Activated T-cell treated with anti-CD3 and anti-CD28 coated beads, Interleukin-2, amount 50 U/mL, for 4 hours (primary cell): ENCODE measurements around the gene ATP2A1. TPM values are rescaled to one million over a fixed set of nuclear protein-coding genes. Genes with fewer than 3 reads are reported as not detected.

Experiments used
- ATAC-seq, 2 donors: fragments of 200-7000 bp; cut with Tn5 transposase; one replicate each; pipeline ENCODE4 v1.10.0; 2021
- DNase-seq: peaks from one replicate; pipeline ENCODE4 v3.0.0-alpha.2; 2020
- H3K27me3 Mint-ChIP-seq: one replicate; pipeline ENCODE4 v1.8.0; 2021; ENCODE audit warnings: low read depth, mixed read lengths
- H3K36me3 Mint-ChIP-seq: one replicate; pipeline ENCODE4 v1.8.0; 2022; ENCODE audit warnings: mixed read lengths; ENCODE audit not compliant: insufficient read depth
- H3K4me1 Mint-ChIP-seq: one replicate; pipeline ENCODE4 v1.8.0; 2021; ENCODE audit warnings: low read depth, mixed read lengths
- H3K4me3 Mint-ChIP-seq: one replicate; pipeline ENCODE4 v1.8.0; 2021; ENCODE audit warnings: mild to moderate bottlenecking, moderate library complexity, mixed read lengths
- H3K9me3 Mint-ChIP-seq: one replicate; pipeline ENCODE4 v1.8.0; 2021; ENCODE audit warnings: mixed read lengths
- total RNA-seq, 3 donors: library from RNA; stranded (reverse); gene quantifications; one replicate each; pipeline ENCODE4 v1.2.1, GENCODE V29; 2021

The ATP2A1 gene
- total RNA-seq, 3 donors from 2014 or later, result 1.0 to 1.4 (median 1.4) TPM

DNA sequence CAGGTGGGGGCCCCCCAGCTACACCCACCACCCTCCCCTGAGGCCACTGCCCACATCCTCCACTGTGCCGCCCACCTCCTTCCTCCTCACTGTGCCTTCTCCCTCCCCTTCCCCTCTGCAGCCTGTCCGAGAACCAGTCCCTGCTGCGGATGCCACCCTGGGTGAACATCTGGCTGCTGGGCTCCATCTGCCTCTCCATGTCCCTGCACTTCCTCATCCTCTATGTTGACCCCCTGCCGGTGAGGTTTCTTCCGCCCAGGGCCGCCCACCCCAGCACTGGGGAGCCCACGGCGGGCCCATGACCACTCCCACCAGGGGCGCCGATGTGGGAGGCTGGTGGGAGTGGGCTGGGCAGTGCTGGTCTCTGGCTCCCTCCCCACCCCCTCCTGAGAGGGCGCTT is 24.6 kb downstream of the ATP2A1 start:
- DNase-seq (no peak), ATAC-seq (peak; percentile 12 to 21)
- no peaks in the 10 kb centered on the region for H3K27me3 Mint-ChIP-seq
- no peak overlapping the region for H3K4me3 Mint-ChIP-seq
- no peaks in the 10 kb centered on the region for H3K36me3 Mint-ChIP-seq
- H3K9me3 Mint-ChIP-seq, result no peaks in the 10 kb centered on the region
- H3K4me1 Mint-ChIP-seq, result no peaks in the 10 kb centered on the region

DNA sequence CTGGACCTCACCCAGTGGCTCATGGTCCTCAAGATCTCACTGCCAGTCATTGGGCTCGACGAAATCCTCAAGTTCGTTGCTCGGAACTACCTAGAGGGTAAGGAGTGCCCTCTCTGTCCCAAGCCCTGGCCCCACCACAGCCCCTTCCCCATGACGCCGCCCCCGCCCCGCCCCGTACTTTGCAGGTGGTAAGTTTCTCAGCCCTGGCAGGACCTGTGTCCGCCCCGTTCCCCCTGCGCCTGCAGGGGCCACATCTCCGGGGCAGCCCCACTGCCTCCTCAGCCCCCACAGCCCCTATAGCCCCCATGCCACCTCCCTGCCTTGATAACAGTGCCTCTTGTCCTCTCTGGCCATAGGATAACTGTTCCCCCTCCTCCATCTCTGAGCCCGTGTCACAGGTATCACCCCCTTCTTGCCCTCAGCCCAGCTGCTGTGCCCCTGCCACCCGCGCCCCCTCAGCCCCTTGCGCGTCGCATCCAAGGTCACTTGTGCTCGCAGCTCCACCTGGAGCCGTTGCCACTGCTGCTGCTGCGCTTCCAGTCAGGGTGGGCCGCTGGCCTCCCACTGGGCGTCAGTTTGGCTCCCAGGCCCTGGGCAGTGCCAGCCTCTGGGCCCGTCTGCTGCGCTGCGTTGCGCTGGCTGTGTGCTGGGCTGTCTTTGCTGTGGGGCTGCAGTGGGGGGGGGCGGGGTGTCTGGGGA is 25.2 kb downstream of the ATP2A1 start:
- no peak for DNase-seq
- H3K4me3 Mint-ChIP-seq, result no peak overlapping the region
- ATAC-seq, result no peak
- no peaks in the 10 kb centered on the region for H3K27me3 Mint-ChIP-seq
- no peaks in the 10 kb centered on the region for H3K4me1 Mint-ChIP-seq
- H3K9me3 Mint-ChIP-seq, result no peaks in the 10 kb centered on the region
- H3K36me3 Mint-ChIP-seq, result no peaks in the 10 kb centered on the region

DNA sequence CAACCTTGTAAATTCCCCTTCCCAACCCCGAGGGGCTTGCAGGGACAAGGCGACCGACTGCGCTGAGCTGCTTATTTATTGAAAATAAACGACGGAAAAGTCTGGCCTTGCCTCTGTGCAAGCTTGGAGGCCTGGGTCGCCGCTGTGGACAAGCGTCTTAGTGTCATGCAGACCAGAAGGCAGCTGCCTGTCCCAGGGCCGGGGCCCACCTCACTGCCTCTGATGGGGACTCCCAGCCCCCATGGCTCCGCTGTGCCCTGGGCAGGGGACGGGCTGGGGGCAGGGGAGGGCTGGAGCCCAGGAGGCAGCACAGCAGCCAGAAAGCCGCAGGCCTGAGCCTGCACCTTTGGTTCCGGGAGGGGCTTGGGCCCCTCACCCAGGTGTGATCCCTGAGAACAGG is 26.1 kb downstream of the ATP2A1 start:
- no peaks in the 10 kb centered on the region for H3K4me1 Mint-ChIP-seq
- ATAC-seq, result no peak
- no peak overlapping the region for H3K4me3 Mint-ChIP-seq
- no peaks in the 10 kb centered on the region for H3K9me3 Mint-ChIP-seq
- no peaks in the 10 kb centered on the region for H3K36me3 Mint-ChIP-seq
- DNase-seq, result no peak
- H3K27me3 Mint-ChIP-seq, result no peaks in the 10 kb centered on the region

DNA sequence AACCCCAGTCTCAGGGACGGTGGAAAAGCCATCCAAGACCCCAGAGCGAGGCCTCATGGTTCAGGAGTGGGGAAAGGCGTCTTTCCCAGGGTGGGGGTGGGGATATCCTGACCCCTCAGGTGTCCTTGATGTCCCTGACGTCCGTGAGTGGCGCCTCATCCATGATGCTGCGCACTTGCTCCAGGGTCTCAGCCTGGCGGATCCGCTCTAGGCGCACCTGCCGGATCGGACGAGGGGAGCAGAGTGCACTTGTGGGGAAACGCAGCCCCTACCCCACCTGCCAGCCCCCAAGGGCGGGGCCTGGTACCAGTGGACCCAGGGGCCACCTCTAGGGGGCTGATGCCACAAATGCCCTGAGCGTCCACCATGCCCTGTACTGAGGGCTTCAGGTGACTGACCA is 26.5 kb downstream of the ATP2A1 start:
- ATAC-seq (no peak), DNase-seq (no peak)
- H3K27me3 Mint-ChIP-seq, result no peaks in the 10 kb centered on the region
- H3K4me1 Mint-ChIP-seq, result no peaks in the 10 kb centered on the region
- no peaks in the 10 kb centered on the region for H3K36me3 Mint-ChIP-seq
- no peaks in the 10 kb centered on the region for H3K9me3 Mint-ChIP-seq
- no peak overlapping the region for H3K4me3 Mint-ChIP-seq

DNA sequence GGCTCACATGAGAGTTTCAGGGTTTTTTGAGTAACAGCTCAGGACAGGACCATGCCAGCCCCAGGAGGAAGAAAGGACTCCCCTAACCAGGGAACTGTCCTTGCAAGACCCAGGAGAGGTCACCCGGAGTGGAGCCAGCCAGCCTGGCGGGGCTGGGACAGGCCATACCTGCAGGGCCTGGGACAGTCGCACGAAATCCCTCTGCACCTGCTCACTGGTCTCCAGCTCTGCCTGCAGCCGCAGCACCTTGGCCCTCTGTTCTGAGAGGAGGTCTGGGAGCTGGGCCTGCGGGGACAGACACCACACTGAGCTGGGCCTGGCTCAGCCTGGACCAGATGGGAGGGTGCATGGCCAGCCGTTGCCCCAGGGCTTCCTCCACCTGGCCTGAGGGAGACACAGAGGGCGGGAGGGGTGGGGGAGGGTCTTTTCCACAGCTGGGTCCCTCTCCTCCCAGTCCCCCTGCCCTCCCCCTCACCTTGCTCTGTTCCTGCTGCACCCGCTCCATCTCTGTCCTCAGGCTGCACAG is 27.0 kb downstream of the ATP2A1 start:
- Mint-ChIP-seq H3K27me3 (no peaks in the 10 kb centered on the region), H3K36me3 (peaks cover 4% of the 10 kb centered on the region), H3K9me3 (no peaks in the 10 kb centered on the region), H3K4me1 (no peaks in the 10 kb centered on the region), H3K4me3 (no peak overlapping the region)
- no peak for DNase-seq
- no peak for ATAC-seq

- Mint-ChIP-seq H3K4me3 (no peak overlapping the region), H3K36me3 (peaks cover 6% of the 10 kb centered on the region), H3K27me3 (no peaks in the 10 kb centered on the region), H3K9me3 (no peaks in the 10 kb centered on the region), H3K4me1 (no peaks in the 10 kb centered on the region)
- ATAC-seq (no peak), DNase-seq (no peak)
Measured at GRCh38 chr16:28905800-28906372, 27.6 kb downstream of the ATP2A1 start.

GRCh38 chr16:28910086-28911031 is 32.1 kb downstream of the ATP2A1 start:
- peaks cover 18% of the 10 kb centered on the region for H3K36me3 Mint-ChIP-seq
- ATAC-seq, result no peak
- no peaks in the 10 kb centered on the region for H3K9me3 Mint-ChIP-seq
- H3K4me3 Mint-ChIP-seq, result no peak overlapping the region
- DNase-seq, result no peak
- H3K27me3 Mint-ChIP-seq, result no peaks in the 10 kb centered on the region
- H3K4me1 Mint-ChIP-seq, result no peaks in the 10 kb centered on the region

- H3K4me1 Mint-ChIP-seq, result no peaks in the 10 kb centered on the region
- ATAC-seq (no peak), DNase-seq (no peak)
- H3K9me3 Mint-ChIP-seq, result no peaks in the 10 kb centered on the region
- H3K27me3 Mint-ChIP-seq, result no peaks in the 10 kb centered on the region
- no peak overlapping the region for H3K4me3 Mint-ChIP-seq
- H3K36me3 Mint-ChIP-seq, result peaks cover 23% of the 10 kb centered on the region
Measured at GRCh38 chr16:28912558-28912957, 34.3 kb downstream of the ATP2A1 start.

GRCh38 chr16:28913946-28914724 is 35.8 kb downstream of the ATP2A1 start:
- H3K4me3 Mint-ChIP-seq, result no peak overlapping the region
- no peak for ATAC-seq
- H3K36me3 Mint-ChIP-seq, result peaks cover 27% of the 10 kb centered on the region
- no peak for DNase-seq
- no peaks in the 10 kb centered on the region for H3K4me1 Mint-ChIP-seq
- no peaks in the 10 kb centered on the region for H3K9me3 Mint-ChIP-seq
- no peaks in the 10 kb centered on the region for H3K27me3 Mint-ChIP-seq

GRCh38 chr16:28915181-28915580 is 36.9 kb downstream of the ATP2A1 start:
- Mint-ChIP-seq H3K4me3 (no peak overlapping the region), H3K4me1 (no peaks in the 10 kb centered on the region), H3K9me3 (no peaks in the 10 kb centered on the region), H3K27me3 (no peaks in the 10 kb centered on the region), H3K36me3 (peaks cover 32% of the 10 kb centered on the region)
- ATAC-seq (no peak), DNase-seq (no peak)

- H3K9me3 Mint-ChIP-seq, result no peaks in the 10 kb centered on the region
- H3K27me3 Mint-ChIP-seq, result no peaks in the 10 kb centered on the region
- peaks cover 31% of the 10 kb centered on the region for H3K36me3 Mint-ChIP-seq
- ATAC-seq, result no peak
- no peak overlapping the region for H3K4me3 Mint-ChIP-seq
- DNase-seq, result no peak
- H3K4me1 Mint-ChIP-seq, result peaks cover 2% of the 10 kb centered on the region
Measured at GRCh38 chr16:28917095-28917494, 38.8 kb downstream of the ATP2A1 start.

DNA sequence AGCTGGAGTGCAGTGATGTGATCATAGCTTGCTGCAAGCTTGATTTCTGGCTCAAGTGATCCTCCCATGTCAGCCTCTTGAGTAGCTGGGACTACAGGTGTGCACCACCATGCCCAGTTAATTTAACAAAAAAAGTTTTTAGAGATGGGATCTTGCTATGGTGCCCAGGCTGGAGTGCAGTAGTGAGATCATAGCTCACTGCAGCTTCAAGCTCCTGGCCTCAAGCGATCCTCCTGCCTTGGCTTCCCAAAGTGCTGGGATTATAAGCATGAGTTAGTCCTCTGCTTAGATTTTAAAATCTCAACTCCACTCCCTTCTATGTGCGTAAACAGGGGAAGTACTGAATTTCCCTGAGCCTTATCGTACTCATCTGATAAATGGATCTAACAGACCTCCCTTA is 40.4 kb downstream of the ATP2A1 start:
- ATAC-seq (no peak), DNase-seq (no peak)
- H3K27me3 Mint-ChIP-seq, result no peaks in the 10 kb centered on the region
- H3K9me3 Mint-ChIP-seq, result no peaks in the 10 kb centered on the region
- peaks cover 26% of the 10 kb centered on the region for H3K36me3 Mint-ChIP-seq
- H3K4me1 Mint-ChIP-seq, result peaks cover 6% of the 10 kb centered on the region
- H3K4me3 Mint-ChIP-seq, result no peak overlapping the region

DNA sequence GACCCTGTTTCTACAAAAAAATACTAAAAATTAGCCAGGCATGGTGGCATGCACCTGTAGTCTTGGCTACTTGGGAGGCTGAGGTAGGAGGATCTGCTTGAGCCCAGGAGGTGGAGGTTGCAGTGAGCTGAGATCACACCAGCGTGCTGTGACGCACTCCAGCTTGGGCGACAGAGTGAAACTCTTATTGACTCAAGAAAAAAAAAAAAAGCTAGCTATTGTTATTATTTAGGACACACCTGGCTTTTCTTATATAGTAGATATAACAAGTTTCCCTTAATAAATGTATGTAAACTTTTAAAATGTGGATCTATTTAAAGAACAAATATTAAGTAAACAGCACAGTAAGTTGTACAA is 44.9 kb downstream of the ATP2A1 start:
- Mint-ChIP-seq H3K9me3 (no peaks in the 10 kb centered on the region), H3K36me3 (peaks cover 16% of the 10 kb centered on the region), H3K4me1 (peaks cover 17% of the 10 kb centered on the region), H3K4me3 (peak overlapping the region; percentile 74), H3K27me3 (no peaks in the 10 kb centered on the region)
- no peak for DNase-seq
- ATAC-seq, result no peak
